Coronary artery (tissue), 2 donors: ENCODE measurements around the gene CRTC3.
"Not testable (repeated sequence)": the region's sequence is repeated elsewhere in the genome, so short reads cannot be mapped to it uniquely, and the experiment has no call there.

Source experiments
- DNase-seq: peaks from one replicate; pipeline ENCODE4 v3.0.0-alpha.2; 2017; ENCODE audit warnings: low spot score
- H3K27ac ChIP-seq, 2 donors: fragments of 200-600 bp; sonication (generic); one replicate each; pipeline ENCODE4 v1.5.1; 2016 to 2019
- H3K4me3 ChIP-seq: fragments of 200-600 bp; sonication (generic); 2 replicates; pipeline ENCODE4 v1.5.1; 2016; ENCODE audit warnings: mild to moderate bottlenecking, moderate library complexity
- CTCF ChIP-seq: fragments of 200-600 bp; sonication (generic); IDR thresholded peaks from one replicate; pipeline ENCODE4 v1.5.1; 2019; ENCODE audit warnings: antibody characterized with exemption

Gene CRTC3

GRCh38 chr15:90500171-90500570 is 29.6 kb upstream of the CRTC3 start:
- Histone ChIP-seq H3K4me3 (no peak overlapping the region), H3K27ac (no peak overlapping the region)
- no peak for DNase-seq
- TF ChIP-seq CTCF, result no peak

GRCh38 chr15:90501898-90502297 is 27.8 kb upstream of the CRTC3 start:
- Histone ChIP-seq H3K27ac (no peak overlapping the region), H3K4me3 (no peak overlapping the region)
- DNase-seq, result no peak
- TF ChIP-seq CTCF, result no peak

- H3K27ac ChIP-seq, DNase-seq, H3K4me3 ChIP-seq: not testable (repeated sequence)
These were observed 18.9 kb upstream of the CRTC3 start for GRCh38 chr15:90510781-90511180.

- DNase-seq, H3K27ac ChIP-seq, H3K4me3 ChIP-seq: not testable (repeated sequence)
These were observed 18.5 kb upstream of the CRTC3 start for GRCh38 chr15:90511211-90511618.

- H3K27ac ChIP-seq, result no peak overlapping the region
- no peak for TF ChIP-seq CTCF
- DNase-seq, result no peak
- H3K4me3 ChIP-seq, result no peak overlapping the region
These were observed 17.4 kb upstream of the CRTC3 start for GRCh38 chr15:90512276-90512675.

GRCh38 chr15:90512981-90513380 is 16.7 kb upstream of the CRTC3 start:
- DNase-seq, result no peak
- TF ChIP-seq CTCF, result no peak
- Histone ChIP-seq H3K27ac (no peak overlapping the region), H3K4me3 (no peak overlapping the region)

- Histone ChIP-seq H3K27ac (no peak overlapping the region), H3K4me3 (no peak overlapping the region)
- no peak for DNase-seq
- no peak for TF ChIP-seq CTCF
These were observed 16.3 kb upstream of the CRTC3 start for GRCh38 chr15:90513448-90513847.

- H3K4me3 ChIP-seq, H3K27ac ChIP-seq, DNase-seq: not testable (repeated sequence)
These were observed 15.8 kb upstream of the CRTC3 start for GRCh38 chr15:90513893-90514292.

GRCh38 chr15:90519688-90520087 is 10.0 kb upstream of the CRTC3 start:
- Histone ChIP-seq H3K4me3 (no peak overlapping the region), H3K27ac (no peak overlapping the region)
- DNase-seq, result no peak
- TF ChIP-seq CTCF, result no peak
